Measurements from ENCODE around the gene TMEM54. TPM values are rescaled to one million over a fixed set of nuclear protein-coding genes. Genes with fewer than 3 reads are reported as not detected.

Gene TMEM54
- total and polyA plus RNA-seq, 2 experiments from 2014 or later = 17.1 to 61.6 TPM

DNA sequence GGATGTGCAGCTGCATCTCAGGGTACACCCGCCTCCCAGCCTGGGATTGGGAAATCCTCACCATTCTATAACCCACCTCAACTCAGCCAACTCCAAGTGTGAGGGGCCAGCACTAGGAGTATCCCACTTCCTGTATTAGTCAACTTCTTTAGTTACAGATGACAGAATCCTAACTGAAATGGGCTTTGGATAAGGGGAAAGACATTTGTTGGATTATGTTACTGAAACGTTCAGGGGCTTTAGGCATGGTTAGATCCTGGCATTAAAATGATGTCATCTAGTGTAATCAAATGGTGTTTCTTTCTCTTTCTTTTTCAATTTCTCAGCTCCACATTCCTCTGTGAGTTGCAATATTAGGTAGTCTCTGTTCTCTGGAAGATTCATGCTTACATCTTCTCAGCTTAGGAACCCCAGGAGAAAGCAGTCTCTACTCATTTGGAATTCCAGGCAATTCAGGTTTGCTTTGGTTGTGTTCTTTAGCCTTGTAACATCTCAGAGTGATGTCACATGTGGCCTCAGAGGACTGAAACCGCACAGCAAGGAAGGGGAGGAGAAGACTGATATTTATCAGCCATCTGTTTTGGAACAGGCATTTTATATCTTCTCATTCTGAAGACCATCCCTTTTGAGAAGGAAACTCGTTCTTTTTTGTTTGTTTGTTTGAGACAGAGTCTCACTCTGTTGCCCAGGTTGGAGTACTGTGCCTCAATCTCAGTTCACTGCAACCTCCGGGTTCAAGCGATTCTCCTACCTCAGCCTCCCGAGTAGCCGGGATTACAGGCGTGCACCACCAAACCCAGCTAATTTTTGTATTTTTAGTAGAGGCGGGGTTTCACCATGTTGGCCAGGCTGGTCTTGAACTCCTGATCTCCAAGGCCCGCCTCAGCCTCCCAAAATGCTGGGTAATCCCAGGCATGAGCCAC, 18.9 kb upstream of the TMEM54 start:
- peaks cover 5% of the 10 kb centered on the region for H3K27me3 ChIP-seq
- TF ChIP-seq, protein P1, sequence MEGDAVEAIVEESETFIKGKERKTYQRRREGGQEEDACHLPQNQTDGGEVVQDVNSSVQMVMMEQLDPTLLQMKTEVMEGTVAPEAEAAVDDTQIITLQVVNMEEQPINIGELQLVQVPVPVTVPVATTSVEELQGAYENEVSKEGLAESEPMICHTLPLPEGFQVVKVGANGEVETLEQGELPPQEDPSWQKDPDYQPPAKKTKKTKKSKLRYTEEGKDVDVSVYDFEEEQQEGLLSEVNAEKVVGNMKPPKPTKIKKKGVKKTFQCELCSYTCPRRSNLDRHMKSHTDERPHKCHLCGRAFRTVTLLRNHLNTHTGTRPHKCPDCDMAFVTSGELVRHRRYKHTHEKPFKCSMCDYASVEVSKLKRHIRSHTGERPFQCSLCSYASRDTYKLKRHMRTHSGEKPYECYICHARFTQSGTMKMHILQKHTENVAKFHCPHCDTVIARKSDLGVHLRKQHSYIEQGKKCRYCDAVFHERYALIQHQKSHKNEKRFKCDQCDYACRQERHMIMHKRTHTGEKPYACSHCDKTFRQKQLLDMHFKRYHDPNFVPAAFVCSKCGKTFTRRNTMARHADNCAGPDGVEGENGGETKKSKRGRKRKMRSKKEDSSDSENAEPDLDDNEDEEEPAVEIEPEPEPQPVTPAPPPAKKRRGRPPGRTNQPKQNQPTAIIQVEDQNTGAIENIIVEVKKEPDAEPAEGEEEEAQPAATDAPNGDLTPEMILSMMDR (IDR thresholded peaks at IDR 0.05; ENCODE audit: low read depth, low read length) = no peak
- peak in 1 of 2 donors; percentile 66 for DNase-seq (ENCODE audit: low read depth in 1 of 2, low spot score in 1 of 2)
- no peak overlapping the region for H3K4me3 ChIP-seq
- H3K4me1 ChIP-seq (ENCODE audit: low read depth) = peaks cover 7% of the 10 kb centered on the region
- no peak overlapping the region for H3K27ac ChIP-seq
- H3K36me3 ChIP-seq = no peaks in the 10 kb centered on the region
- H3K9me3 ChIP-seq (ENCODE audit: low read depth) = no peaks in the 10 kb centered on the region

DNA sequence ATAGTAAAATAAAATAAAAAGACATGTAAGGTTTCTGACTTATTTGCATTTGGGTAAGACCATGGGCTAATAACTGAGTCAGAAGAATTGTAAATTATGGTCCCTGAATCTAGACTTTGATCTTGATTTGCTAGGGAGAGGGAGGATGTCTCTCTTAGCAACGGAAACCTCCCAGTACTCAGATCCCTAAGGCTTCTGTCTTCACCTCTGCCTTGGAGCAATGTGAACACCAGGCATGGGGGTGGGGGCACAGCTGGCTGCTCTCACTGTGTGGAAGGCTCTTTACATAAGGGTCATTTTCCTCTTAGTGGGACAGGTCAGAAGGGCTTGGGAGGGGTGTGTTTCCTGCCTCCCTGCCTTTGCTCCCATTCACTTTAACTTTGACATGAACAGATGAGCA, 17.0 kb upstream of the TMEM54 start:
- no peak overlapping the region for H3K4me3 ChIP-seq
- no peaks in the 10 kb centered on the region for H3K9me3 ChIP-seq (ENCODE audit: low read depth)
- H3K27me3 ChIP-seq = no peaks in the 10 kb centered on the region
- peak in 1 of 2 donors; percentile 31 for DNase-seq (ENCODE audit: low read depth in 1 of 2, low spot score in 1 of 2)
- H3K4me1 ChIP-seq (ENCODE audit: low read depth) = no peaks in the 10 kb centered on the region
- TF ChIP-seq, protein P1 (IDR thresholded peaks at IDR 0.05; ENCODE audit: low read depth, low read length) = no peak
- no peak overlapping the region for H3K27ac ChIP-seq
- no peaks in the 10 kb centered on the region for H3K36me3 ChIP-seq

DNA sequence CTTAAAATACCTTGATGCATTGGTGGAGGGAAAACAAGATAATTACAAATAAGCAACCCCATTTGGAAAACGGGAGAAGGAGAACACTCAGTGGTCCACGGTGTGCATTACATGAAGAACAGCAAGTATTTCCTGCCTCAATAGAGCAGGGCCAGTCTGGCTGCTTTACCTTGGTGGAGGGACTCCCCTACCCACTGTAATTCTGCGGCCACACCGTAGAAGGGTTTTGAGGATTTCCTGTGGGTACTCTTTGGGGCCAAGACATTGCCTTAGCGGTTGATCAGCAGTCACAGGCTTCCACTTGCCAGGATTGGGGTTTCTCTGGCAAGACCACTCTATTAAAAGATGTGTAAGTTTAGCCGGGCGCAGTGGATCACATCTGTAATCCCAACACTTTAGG, 16.3 kb upstream of the TMEM54 start:
- TF ChIP-seq, protein P1 (IDR thresholded peaks at IDR 0.05; ENCODE audit: low read depth, low read length) = no peak
- H3K4me1 ChIP-seq (ENCODE audit: low read depth) = no peaks in the 10 kb centered on the region
- H3K9me3 ChIP-seq (ENCODE audit: low read depth) = no peaks in the 10 kb centered on the region
- no peaks in the 10 kb centered on the region for H3K36me3 ChIP-seq
- no peak for DNase-seq (ENCODE audit: low read depth in 1 of 2, low spot score in 1 of 2)
- no peak overlapping the region for H3K27ac ChIP-seq
- H3K27me3 ChIP-seq = no peaks in the 10 kb centered on the region
- H3K4me3 ChIP-seq = no peak overlapping the region

DNA sequence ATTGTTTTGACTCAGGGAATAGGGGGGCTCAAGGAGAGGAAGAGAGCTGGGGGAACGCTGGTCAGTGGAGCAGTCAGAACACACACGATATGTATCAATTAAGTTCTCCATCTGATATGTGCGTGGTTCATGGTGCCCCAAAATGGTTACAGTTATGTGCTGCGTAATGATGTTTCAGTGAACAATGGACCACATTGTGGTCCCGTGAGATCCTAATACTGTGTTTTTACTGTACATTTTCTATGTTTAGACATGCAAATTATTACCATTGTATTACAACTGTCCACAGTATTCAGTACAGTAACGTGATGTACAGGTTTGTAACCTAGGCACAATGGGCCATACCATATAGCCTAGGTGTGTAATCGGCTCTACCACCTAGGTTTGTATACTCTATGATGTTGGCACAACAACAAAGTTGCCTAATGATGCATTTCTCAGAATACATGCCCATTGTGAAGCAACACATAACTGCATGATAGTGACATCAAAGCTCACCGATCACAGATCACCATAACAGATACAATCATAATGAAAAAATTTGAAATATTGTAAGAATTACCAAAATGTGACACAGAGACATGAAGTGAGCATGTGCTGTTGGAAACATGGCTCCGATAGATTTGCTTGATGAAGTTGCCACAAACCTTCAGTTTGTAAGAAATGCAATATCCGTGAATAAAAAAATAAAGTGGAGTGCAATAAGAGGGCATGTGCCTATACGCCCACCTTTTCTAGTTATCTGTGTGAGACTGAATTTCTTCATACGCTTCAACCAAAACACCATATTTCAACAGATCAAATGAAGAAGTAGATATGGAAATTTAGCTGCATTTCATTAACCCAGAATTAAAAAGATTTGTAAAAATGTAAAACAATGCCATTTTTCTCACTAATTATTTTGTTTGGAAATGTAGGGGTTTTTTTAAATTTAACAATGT, 14.8 kb upstream of the TMEM54 start:
- Histone ChIP-seq H3K36me3 (no peaks in the 10 kb centered on the region), H3K27ac (no peak overlapping the region), H3K27me3 (no peaks in the 10 kb centered on the region), H3K4me3 (no peak overlapping the region), H3K4me1 (ENCODE audit: low read depth) (no peaks in the 10 kb centered on the region), H3K9me3 (ENCODE audit: low read depth) (no peaks in the 10 kb centered on the region)
- TF ChIP-seq, protein P1 (IDR thresholded peaks at IDR 0.05; ENCODE audit: low read depth, low read length) = no peak
- DNase-seq (ENCODE audit: low read depth in 1 of 2, low spot score in 1 of 2) = no peak

DNA sequence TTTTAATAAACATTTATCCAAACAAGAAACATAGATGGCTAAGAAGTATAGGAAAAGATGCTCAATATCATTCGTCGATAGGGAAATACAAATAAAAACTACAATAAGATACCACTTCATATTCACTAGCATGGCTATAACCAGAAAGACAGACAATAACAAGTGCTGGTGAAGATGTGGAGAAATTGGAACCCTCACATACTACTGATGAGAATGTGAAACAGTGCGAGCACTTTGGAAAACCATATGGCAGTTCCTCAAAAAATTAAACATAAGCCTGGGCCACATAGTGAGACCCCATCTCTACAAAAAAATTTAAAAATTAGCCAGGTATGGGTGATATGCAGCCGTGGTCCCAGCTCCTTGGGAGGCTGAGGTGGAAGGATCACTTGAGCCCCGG, 9.1 kb upstream of the TMEM54 start:
- no peaks in the 10 kb centered on the region for H3K27me3 ChIP-seq
- no peaks in the 10 kb centered on the region for H3K36me3 ChIP-seq
- H3K4me3 ChIP-seq = no peak overlapping the region
- TF ChIP-seq, protein P1 (IDR thresholded peaks at IDR 0.05; ENCODE audit: low read depth, low read length) = no peak
- peaks cover 7% of the 10 kb centered on the region for H3K4me1 ChIP-seq (ENCODE audit: low read depth)
- H3K9me3 ChIP-seq (ENCODE audit: low read depth) = no peaks in the 10 kb centered on the region
- H3K27ac ChIP-seq = no peak overlapping the region
- DNase-seq (ENCODE audit: low read depth in 1 of 2, low spot score in 1 of 2) = no peak

All from cardiac muscle cell (in vitro differentiated cells and primary cell).